Mesendoderm (in vitro differentiated cells): Measurements from ENCODE around the gene COPS7A.

ENCODE experiments used
- DNase-seq: peaks from one replicate; pipeline ENCODE4 v3.0.0; 2013
- H2AK5ac ChIP-seq: 2 replicates; pipeline ENCODE4 v1.6.1; 2013; ENCODE audit warnings: low read length, inconsistent platforms
- H2BK120ac ChIP-seq: 2 replicates; pipeline ENCODE4 v1.6.1; 2013; ENCODE audit warnings: low read depth, mild to moderate bottlenecking, low read length, moderate library complexity, mixed read lengths
- H2BK15ac ChIP-seq: replicated peaks from 2 replicates; pipeline ENCODE4 v1.6.1; 2013; ENCODE audit warnings: low read depth, mild to moderate bottlenecking, moderate library complexity
- H2BK5ac ChIP-seq: 2 replicates; pipeline ENCODE4 v1.6.1; 2013; ENCODE audit warnings: low read length, inconsistent platforms
- H3K18ac ChIP-seq: 2 replicates; pipeline ENCODE4 v1.6.1; 2013; ENCODE audit warnings: mild to moderate bottlenecking, low read length, mixed read lengths
- H3K23ac ChIP-seq: one replicate; pipeline ENCODE4 v1.6.1; 2013; ENCODE audit warnings: low read length
- H3K27ac ChIP-seq: 2 replicates; pipeline ENCODE4 v1.5.1; 2013; ENCODE audit warnings: low read depth, mild to moderate bottlenecking, inconsistent platforms, low read length, moderate library complexity
- H3K27me3 ChIP-seq: 2 replicates; pipeline ENCODE4 v1.6.1; 2013; ENCODE audit warnings: low read length, control low read depth, mild to moderate bottlenecking, inconsistent platforms; ENCODE audit not compliant: insufficient read depth, poor library complexity
- H3K36me3 ChIP-seq: 2 replicates; pipeline ENCODE4 v1.6.1; 2013; ENCODE audit warnings: low read length, inconsistent platforms; ENCODE audit not compliant: control insufficient read depth, insufficient read depth
- H3K4ac ChIP-seq: one replicate; pipeline ENCODE4 v1.6.1; 2013; ENCODE audit warnings: low read depth, mild to moderate bottlenecking, low read length, moderate library complexity
- H3K4me1 ChIP-seq: 2 replicates; pipeline ENCODE4 v1.6.1; 2013; ENCODE audit warnings: low read depth, low read length, inconsistent platforms; ENCODE audit not compliant: control insufficient read depth
- H3K4me2 ChIP-seq: 2 replicates; pipeline ENCODE4 v1.6.1; 2013; ENCODE audit warnings: low read length
- H3K4me3 ChIP-seq: 2 replicates; pipeline ENCODE4 v1.5.1; 2013; ENCODE audit warnings: mild to moderate bottlenecking, low read length
- H3K56ac ChIP-seq: one replicate; pipeline ENCODE4 v1.6.1; 2013; ENCODE audit warnings: low read length
- H3K79me1 ChIP-seq: 2 replicates; pipeline ENCODE4 v1.6.1; 2013; ENCODE audit warnings: low read length, inconsistent platforms
- H3K79me2 ChIP-seq: 2 replicates; pipeline ENCODE4 v1.6.1; 2013; ENCODE audit warnings: mild to moderate bottlenecking, low read length; ENCODE audit not compliant: control insufficient read depth, insufficient read depth
- H3K9ac ChIP-seq: 2 replicates; pipeline ENCODE4 v1.6.1; 2013; ENCODE audit warnings: low read length, inconsistent platforms
- H4K5ac ChIP-seq: one replicate; pipeline ENCODE4 v1.6.1; 2013; ENCODE audit warnings: low read length
- H4K8ac ChIP-seq: one replicate; pipeline ENCODE4 v1.6.1; 2013; ENCODE audit warnings: low read depth, mild to moderate bottlenecking, control low read depth, low read length, moderate library complexity
- WGBS: extraction: QIAGEN DNeasy Blood & Tissue Kit; methylation state at CpG from one replicate; pipeline ENCODE4 v1.1.7; 2013; ENCODE audit warnings: low lambda C conversion rate, missing lambda C conversion rate; ENCODE audit not compliant: insufficient coverage; ENCODE audit errors: extremely low coverage; 5-methylcytosine and 5-hydroxymethylcytosine counted together

The COPS7A gene

GRCh38 chr12:6767353-6768319 lies 43.8 kb downstream of the COPS7A start:
- H3K56ac ChIP-seq = peak overlapping the region; percentile 99
- H3K79me2 ChIP-seq = peaks cover 19% of the 10 kb centered on the region
- no peak overlapping the region for H4K5ac ChIP-seq
- H2AK5ac ChIP-seq = peak overlapping the region; percentile 98
- H3K27ac ChIP-seq = peak overlapping the region; percentile 90
- DNase-seq = no peak
- peak overlapping the region; percentile 98 for H3K18ac ChIP-seq
- no CpG with 5 or more reads among the region's 44 CpGs for WGBS
- H3K36me3 ChIP-seq = peaks cover 5% of the 10 kb centered on the region
- H3K4me1 ChIP-seq = peaks cover 21% of the 10 kb centered on the region
- peak overlapping the region; percentile 100 for H3K23ac ChIP-seq
- peak overlapping the region; percentile 97 for H3K4me3 ChIP-seq
- H3K27me3 ChIP-seq = no peaks in the 10 kb centered on the region
- H3K79me1 ChIP-seq = peaks cover 11% of the 10 kb centered on the region
- peak overlapping the region; percentile 99 for H3K4me2 ChIP-seq
- H4K8ac ChIP-seq = no peak overlapping the region
- peak overlapping the region; percentile 99 for H3K9ac ChIP-seq
- H2BK15ac ChIP-seq = no peak overlapping the region
- H3K4ac ChIP-seq = no peak overlapping the region
- H2BK5ac ChIP-seq = peak overlapping the region; percentile 65
- H2BK120ac ChIP-seq = no peak overlapping the region

GRCh38 chr12:6768437-6768914 lies 44.6 kb downstream of the COPS7A start:
- Histone ChIP-seq H3K4ac (no peak overlapping the region), H2AK5ac (peak overlapping the region; percentile 79), H3K18ac (no peak overlapping the region), H3K79me2 (peaks cover 19% of the 10 kb centered on the region), H2BK5ac (no peak overlapping the region), H3K56ac (peak overlapping the region; percentile 99), H2BK15ac (no peak overlapping the region), H4K8ac (no peak overlapping the region), H4K5ac (no peak overlapping the region), H3K23ac (no peak overlapping the region), H3K4me1 (peaks cover 17% of the 10 kb centered on the region), H2BK120ac (no peak overlapping the region), H3K36me3 (peaks cover 5% of the 10 kb centered on the region), H3K27me3 (peaks cover 4% of the 10 kb centered on the region), H3K4me2 (peak overlapping the region; percentile 99), H3K4me3 (peak overlapping the region; percentile 97), H3K27ac (peak overlapping the region; percentile 15), H3K79me1 (peaks cover 11% of the 10 kb centered on the region), H3K9ac (peak overlapping the region; percentile 99)
- no CpG with 5 or more reads among the region's 6 CpGs for WGBS
- DNase-seq = no peak

GRCh38 chr12:6768990-6769389 lies 45.1 kb downstream of the COPS7A start:
- Histone ChIP-seq H2AK5ac (no peak overlapping the region), H4K8ac (no peak overlapping the region), H3K23ac (no peak overlapping the region), H3K9ac (peak overlapping the region; percentile 99), H3K4me1 (peaks cover 13% of the 10 kb centered on the region), H3K79me2 (peaks cover 19% of the 10 kb centered on the region), H2BK15ac (no peak overlapping the region), H3K56ac (peak overlapping the region; percentile 99), H3K4ac (no peak overlapping the region), H4K5ac (no peak overlapping the region), H2BK120ac (no peak overlapping the region), H3K18ac (no peak overlapping the region), H3K4me3 (no peak overlapping the region), H2BK5ac (no peak overlapping the region), H3K4me2 (peak overlapping the region; percentile 99), H3K36me3 (peaks cover 5% of the 10 kb centered on the region), H3K27ac (peak overlapping the region; percentile 10), H3K27me3 (peaks cover 4% of the 10 kb centered on the region), H3K79me1 (peaks cover 11% of the 10 kb centered on the region)
- no CpG with 5 or more reads among the region's 6 CpGs for WGBS
- DNase-seq = peak; percentile 82

- H4K5ac ChIP-seq = no peak overlapping the region
- H3K4ac ChIP-seq = no peak overlapping the region
- peaks cover 5% of the 10 kb centered on the region for H3K36me3 ChIP-seq
- peaks cover 13% of the 10 kb centered on the region for H3K4me1 ChIP-seq
- no peak overlapping the region for H4K8ac ChIP-seq
- no peak overlapping the region for H2BK120ac ChIP-seq
- H2BK5ac ChIP-seq = no peak overlapping the region
- H3K27me3 ChIP-seq = peaks cover 4% of the 10 kb centered on the region
- no peak for DNase-seq
- no peak overlapping the region for H2AK5ac ChIP-seq
- H3K79me1 ChIP-seq = peaks cover 11% of the 10 kb centered on the region
- no peak overlapping the region for H3K4me3 ChIP-seq
- H3K79me2 ChIP-seq = peaks cover 19% of the 10 kb centered on the region
- H2BK15ac ChIP-seq = no peak overlapping the region
- H3K27ac ChIP-seq = no peak overlapping the region
- WGBS = no CpG with 5 or more reads among the region's 4 CpGs
- H3K56ac ChIP-seq = peak overlapping the region; percentile 54
- H3K23ac ChIP-seq = no peak overlapping the region
- peak overlapping the region; percentile 13 for H3K9ac ChIP-seq
- no peak overlapping the region for H3K4me2 ChIP-seq
- H3K18ac ChIP-seq = no peak overlapping the region
Observed at GRCh38 chr12:6769666-6770065, 45.8 kb downstream of the COPS7A start.

- Histone ChIP-seq H2BK15ac (no peak overlapping the region), H3K36me3 (peaks cover 5% of the 10 kb centered on the region), H3K27me3 (peaks cover 4% of the 10 kb centered on the region), H2AK5ac (no peak overlapping the region), H3K27ac (no peak overlapping the region), H3K9ac (no peak overlapping the region), H3K56ac (no peak overlapping the region), H3K4ac (no peak overlapping the region), H3K4me1 (peaks cover 11% of the 10 kb centered on the region), H3K4me3 (no peak overlapping the region), H3K79me1 (peaks cover 11% of the 10 kb centered on the region), H2BK120ac (no peak overlapping the region), H4K8ac (no peak overlapping the region), H2BK5ac (no peak overlapping the region), H3K23ac (no peak overlapping the region), H3K4me2 (no peak overlapping the region), H3K18ac (no peak overlapping the region), H3K79me2 (peaks cover 19% of the 10 kb centered on the region), H4K5ac (no peak overlapping the region)
- no CpG with 5 or more reads among the region's 12 CpGs for WGBS
- no peak for DNase-seq
Observed at GRCh38 chr12:6770094-6770493, 46.2 kb downstream of the COPS7A start.
